Measurements from ENCODE around the gene TARS2.

TARS2 gene

GRCh38 chr1:150555198-150555970 lies 68.2 kb downstream of the TARS2 start:
- DNase-seq (ENCODE audit: low read depth) = no peak

- DNase-seq (ENCODE audit: low read depth) = no peak
These were observed 69.0 kb downstream of the TARS2 start for GRCh38 chr1:150555971-150556865.

GRCh38 chr1:150557065-150557600 lies 69.9 kb downstream of the TARS2 start:
- no peak for DNase-seq (ENCODE audit: low read depth)

Data from activated T-helper 9 cell treated with anti-CD3 and anti-CD28 coated beads, Interleukin-2, amount 50 U/mL, for 16 hours (primary cell).